GM12875 (cell line): Measurements from ENCODE around the gene NELL2.

Source experiments
- H3K4me3 ChIP-seq: one replicate; pipeline ENCODE4 v1.5.1; 2011; ENCODE audit warnings: low read depth, low read length, control low read depth
- CTCF ChIP-seq: IDR thresholded peaks from 2 replicates; pipeline ENCODE4 v1.5.1; 2011; ENCODE audit warnings: low read depth, mild to moderate bottlenecking, control low read depth, inconsistent platforms, low read length, moderate library complexity, borderline replicate concordance; ENCODE audit not compliant: insufficient read depth

The NELL2 gene

GRCh38 chr12:44863867-44864266 lies 12.2 kb downstream of the NELL2 start:
- no peak for TF ChIP-seq CTCF
- no peak overlapping the region for H3K4me3 ChIP-seq

- TF ChIP-seq CTCF: no peak
- H3K4me3 ChIP-seq: no peak overlapping the region
Measured at GRCh38 chr12:44859998-44860689, 16.0 kb downstream of the NELL2 start.

GRCh38 chr12:44858226-44858855 lies 17.8 kb downstream of the NELL2 start:
- no peak overlapping the region for H3K4me3 ChIP-seq
- TF ChIP-seq CTCF: no peak

- no peak for TF ChIP-seq CTCF
- H3K4me3 ChIP-seq: no peak overlapping the region
Measured at GRCh38 chr12:44852483-44852882, 23.6 kb downstream of the NELL2 start.

- TF ChIP-seq CTCF: no peak
- H3K4me3 ChIP-seq: no peak overlapping the region
Measured at GRCh38 chr12:44851586-44851985, 24.5 kb downstream of the NELL2 start.

GRCh38 chr12:44848703-44849085 lies 27.4 kb downstream of the NELL2 start:
- no peak overlapping the region for H3K4me3 ChIP-seq
- TF ChIP-seq CTCF: no peak
